ENCODE data around the gene NXPE3.

Gene NXPE3

DNA sequence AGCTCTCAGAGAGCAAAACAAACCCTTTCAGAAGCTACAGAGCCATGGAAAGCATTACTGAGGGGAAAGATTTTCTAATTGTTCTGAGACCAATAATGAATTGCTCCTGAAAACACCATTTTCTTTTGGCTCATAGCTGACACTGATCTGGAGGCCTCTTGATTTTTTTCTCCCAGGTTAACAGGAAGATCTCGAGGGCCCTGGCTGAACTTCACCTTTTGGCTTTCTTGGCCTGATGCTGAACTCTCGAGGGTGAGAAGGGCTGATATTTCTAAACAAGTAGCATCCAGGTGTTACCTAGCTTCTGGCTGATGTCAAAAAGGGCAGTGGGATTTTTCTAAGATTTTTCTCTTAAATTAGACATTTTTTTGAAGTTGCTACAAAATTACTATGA, 50.4 kb downstream of the NXPE3 start:
- no peak for FAIRE-seq

DNA sequence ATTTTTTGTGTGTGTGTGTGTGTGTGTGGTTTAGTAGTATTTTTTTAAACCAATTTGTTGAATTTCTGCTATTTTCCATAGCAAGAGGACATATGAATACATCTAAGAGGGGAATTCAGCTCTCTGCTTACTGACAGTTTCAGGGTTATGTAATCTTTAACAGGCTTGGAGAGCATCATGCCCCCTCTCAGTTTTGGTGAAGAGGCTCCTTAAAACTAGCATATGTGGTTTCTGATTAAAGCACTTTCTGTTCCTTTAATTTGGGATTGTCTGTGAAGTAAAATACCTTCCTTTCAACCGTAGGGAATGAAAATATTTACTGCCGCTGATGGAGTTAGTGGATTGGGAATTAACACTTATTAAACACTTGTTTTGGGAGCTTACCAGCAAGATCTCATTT, 50.9 kb downstream of the NXPE3 start:
- no peak for FAIRE-seq

DNA sequence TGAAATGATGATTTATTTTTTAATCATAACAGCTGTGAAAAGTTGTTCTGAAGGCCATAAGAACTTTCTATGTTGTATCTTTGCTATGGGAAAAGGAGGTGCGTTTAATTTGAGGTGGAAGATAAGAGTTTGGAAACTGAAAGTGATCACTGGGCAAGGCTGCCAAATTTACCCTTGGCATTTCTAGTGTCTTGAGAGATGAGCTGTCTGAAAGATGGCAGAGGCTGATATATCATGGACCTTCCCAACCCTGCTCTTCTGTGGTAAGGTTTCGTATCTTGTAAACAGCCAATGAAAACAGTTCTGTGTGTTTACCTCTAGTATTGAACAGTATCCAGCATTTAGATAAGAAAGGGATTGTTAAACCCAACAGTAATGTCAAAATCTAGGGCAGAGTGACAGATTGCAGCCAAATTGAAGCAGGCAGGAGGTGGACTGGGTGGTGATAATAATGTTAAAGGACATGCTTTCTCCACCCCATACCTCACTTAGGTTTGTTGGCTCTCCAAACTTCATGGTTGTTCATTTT, 54.5 kb downstream of the NXPE3 start:
- no peak for FAIRE-seq

DNA sequence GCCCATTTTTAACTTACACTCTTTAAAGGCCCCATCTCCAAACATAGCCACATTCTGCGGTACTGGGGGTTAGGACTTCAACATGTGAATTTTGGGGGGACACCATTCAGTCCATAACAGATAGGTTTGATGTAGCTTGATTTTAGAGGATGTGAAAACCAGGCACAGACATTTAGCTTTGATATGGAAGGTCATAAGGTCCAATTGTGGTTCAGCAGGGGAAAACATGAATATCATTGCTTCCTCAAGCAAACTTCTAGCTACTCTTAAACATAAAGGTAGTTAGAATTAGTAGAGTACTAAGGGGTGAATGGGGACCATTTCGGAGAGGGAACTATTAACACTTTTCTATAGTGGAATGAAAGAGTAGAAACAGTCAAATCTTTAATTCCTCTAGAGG, 56.7 kb downstream of the NXPE3 start:
- no peak for FAIRE-seq

DNA sequence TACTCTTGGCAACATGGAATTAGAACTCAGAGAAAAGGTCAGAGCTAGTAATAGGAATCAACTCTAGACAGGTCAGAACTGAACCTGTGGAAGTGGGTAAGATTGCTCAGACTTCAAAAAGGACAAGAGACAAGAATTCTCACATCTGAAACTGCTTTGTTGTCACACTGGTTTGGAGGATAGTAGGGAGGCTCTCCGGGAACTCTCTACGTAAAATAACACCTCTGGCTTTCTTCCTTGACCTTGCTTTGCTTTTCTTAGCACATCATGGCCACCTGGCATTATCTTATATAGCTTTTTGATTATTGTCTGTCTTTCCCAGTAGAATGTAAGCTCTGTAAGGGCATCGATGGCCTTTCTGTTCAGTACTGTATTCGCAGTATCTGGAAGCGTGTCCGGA, 57.1 kb downstream of the NXPE3 start:
- no peak for FAIRE-seq

DNA sequence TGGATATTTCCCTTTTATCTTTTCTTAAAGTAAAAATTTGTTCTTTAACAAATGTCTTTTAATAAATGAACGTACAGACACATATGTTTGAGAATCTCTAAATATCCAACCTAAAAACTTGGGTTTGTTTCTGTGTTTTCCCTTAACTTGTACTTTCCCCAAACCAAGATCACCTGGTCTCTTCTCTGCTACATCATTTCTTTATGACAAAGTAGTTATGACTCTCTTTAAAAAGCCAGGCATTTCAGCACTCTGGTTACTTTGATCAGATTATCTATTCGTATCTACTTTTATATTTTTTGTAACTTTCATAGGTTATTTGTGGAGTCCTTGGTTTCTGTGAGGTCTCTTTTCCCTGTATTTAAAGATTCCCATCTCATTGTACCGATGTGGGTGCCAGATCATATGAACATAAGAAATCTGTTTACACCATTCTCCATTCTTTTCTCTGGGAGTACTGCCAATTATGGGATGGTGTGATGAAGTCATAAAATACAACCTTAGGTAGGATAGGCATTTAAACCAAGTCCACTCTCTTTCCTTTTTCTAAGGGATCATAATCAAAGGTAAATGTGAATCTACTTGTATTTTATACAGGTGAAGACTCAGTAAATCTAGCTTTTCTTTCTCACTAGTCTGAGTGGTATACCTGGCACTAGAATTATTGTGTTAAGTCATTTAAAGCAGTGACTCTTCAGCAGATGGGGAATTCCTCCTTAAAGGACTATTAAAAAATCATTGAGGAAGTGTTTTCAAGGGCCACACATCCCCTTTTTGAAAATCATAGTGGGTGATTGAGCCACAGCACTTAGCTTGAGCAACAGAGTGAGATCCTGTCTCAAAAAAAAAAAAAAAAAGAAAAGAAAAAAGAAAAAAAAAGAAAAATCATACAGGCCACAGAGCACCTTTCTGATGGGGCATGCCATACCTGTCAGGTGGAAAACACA, 57.9 kb downstream of the NXPE3 start:
- no peak for FAIRE-seq

DNA sequence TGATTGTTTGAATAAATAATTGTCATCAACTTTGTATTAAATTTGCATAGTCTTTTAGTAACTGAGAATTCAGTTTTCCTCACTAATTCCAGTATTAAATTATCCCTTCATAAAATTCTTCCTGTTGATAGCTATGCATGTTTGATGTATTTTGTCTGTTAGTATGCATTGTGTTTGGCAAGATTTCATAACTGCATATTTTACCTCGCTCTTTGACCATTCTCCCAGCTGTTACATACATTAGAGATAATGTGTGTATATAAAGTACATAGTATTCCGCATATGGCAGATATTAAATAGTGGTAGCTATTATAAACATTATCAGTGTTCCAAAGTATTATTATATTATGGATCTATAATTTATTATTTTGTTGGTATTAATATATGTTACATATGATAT, 59.7 kb downstream of the NXPE3 start:
- no peak for FAIRE-seq

DNA sequence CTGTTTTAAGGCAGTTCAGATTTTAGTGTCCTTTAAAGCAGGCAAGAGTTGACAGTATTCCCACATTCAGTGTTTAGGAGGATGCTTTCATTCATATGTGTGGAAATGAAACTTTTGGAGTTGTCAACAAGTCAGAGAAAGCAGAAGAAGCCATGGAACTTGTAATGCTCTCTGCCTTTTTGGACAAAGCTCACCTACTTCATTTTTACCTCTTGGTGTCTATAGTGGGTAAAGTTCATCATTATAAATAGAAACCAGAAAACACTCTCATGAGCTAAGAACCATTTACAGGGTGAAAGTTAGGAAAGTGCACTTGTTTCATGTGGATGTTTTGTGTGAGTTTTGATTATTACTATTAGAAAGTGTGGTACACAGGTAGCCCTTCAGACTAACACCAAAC, 61.1 kb downstream of the NXPE3 start:
- no peak for FAIRE-seq

DNA sequence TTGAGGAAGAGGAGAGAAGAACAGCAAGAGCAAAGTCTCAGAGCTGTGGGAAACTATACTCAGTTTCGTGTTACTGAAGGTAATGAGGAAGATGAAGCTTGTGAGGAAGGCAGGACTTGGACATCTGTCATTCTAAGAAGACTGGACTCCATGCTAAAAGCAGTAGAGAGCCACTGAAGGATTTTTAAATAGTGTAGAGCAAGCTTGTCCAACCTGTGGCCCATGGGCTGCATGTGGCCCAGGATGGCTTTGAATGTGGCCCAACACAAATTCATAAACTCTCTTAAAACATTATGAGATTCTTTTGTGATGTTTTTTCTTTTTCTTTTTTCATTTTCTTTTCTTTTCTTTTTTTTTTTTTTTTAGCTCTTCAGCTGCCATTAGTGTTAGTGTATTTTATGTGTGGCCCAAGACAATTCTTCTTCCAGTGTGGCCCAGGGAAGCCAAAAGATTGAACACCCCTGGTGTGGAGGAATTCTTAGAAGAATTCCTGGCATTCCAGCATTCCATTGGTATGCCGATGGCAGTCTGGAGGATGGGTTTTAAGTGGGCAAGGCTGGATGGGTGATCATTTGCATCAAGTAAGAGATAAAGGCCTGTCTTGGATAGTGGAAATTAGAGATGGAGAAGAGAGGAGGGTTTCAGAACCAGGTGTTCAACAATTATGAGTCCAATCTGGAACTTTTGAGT, 63.4 kb downstream of the NXPE3 start:
- no peak for FAIRE-seq

DNA sequence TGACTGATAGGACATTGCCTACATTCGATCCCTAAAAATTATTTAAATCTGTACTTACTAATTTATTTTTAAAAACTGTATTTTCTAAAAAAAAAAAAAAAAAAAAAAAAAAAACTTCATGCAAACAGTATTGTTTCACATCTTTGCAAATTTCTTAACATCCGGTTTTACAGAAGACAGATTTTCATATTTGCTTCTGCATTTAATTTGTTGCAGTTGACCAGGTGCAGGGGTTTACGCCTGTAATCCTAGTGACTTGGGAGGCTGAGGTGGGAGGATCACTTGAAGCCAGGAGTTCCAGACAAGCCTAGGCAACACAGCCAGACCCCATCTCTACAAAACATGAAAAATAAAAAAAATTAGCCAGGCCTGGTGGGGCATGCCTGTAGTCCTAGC, 63.9 kb downstream of the NXPE3 start:
- no peak for FAIRE-seq

DNA sequence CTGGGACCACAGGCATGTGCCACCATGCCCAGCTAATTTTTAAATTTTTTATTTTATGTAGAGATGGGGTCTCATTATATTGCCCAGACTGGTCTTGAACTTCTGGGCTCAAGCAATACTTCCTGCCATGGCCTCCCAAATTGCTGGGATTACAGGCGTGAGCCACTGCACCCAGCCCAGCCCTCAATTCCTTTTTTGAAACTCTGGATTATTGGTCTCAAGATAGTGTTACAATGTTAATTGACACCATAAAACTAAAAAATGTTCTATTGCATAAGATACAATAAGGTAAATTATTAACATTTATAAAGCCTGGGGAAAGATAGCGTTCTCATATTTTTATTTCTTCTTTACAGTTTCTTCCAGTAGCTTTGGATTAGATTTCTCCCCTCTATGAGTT, 66.4 kb downstream of the NXPE3 start:
- FAIRE-seq, result no peak

DNA sequence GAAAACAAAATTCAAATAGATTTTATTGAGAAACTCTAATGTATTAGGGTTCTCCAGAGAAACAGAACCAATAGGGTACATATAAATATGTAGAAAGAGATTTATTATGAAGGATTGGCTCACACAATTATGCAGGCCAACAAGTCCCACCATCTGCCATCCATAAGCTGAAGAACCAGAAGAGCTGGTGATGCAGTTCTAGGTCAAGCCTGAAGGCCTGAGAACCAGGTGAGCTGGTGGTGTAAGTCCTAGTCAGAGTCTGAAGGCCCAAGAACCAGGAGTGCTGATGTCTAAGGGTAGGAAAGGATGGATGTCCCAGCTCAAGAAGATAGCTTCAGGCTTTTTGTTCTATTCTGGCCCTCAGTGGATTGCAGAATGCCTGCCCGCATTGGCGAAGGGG, 67.7 kb downstream of the NXPE3 start:
- FAIRE-seq, result no peak

DNA sequence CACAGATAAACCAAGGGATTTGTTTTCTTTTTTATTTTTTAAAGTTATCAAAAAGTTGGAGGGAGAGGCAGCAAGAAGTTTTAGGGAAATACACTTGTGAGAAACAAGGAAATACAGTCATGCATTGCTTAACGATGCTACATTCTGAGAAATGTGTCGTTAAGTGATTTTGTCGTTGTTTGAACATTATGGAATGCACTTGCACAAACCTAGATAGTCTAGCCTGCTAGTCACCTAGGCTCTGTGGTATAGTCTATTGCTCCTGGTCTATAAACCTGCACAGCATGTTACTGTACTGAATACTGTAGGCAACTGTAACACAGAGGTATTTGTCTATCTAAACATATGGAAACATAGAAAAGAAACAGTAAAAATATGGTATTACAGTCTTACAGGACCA, 68.3 kb downstream of the NXPE3 start:
- FAIRE-seq, result no peak

DNA sequence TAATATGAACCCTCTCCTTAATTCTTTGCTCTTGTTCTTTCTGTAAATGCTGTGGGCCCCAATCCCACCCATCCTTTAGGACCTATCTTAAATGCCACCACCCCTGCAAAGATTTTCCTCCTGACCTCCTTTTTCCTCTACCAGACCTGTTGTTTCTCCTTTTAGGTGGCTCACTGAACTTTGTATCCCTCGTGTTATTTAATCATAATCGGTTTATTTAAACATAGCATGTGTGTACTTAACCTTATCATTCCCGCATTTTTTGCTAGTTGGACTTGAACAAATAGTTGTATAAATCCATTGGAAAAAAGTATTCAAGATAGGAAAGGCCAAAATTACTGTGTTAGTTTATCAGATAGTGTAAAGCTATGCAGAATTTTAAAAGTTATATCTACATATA, 69.3 kb downstream of the NXPE3 start:
- FAIRE-seq, result no peak

DNA sequence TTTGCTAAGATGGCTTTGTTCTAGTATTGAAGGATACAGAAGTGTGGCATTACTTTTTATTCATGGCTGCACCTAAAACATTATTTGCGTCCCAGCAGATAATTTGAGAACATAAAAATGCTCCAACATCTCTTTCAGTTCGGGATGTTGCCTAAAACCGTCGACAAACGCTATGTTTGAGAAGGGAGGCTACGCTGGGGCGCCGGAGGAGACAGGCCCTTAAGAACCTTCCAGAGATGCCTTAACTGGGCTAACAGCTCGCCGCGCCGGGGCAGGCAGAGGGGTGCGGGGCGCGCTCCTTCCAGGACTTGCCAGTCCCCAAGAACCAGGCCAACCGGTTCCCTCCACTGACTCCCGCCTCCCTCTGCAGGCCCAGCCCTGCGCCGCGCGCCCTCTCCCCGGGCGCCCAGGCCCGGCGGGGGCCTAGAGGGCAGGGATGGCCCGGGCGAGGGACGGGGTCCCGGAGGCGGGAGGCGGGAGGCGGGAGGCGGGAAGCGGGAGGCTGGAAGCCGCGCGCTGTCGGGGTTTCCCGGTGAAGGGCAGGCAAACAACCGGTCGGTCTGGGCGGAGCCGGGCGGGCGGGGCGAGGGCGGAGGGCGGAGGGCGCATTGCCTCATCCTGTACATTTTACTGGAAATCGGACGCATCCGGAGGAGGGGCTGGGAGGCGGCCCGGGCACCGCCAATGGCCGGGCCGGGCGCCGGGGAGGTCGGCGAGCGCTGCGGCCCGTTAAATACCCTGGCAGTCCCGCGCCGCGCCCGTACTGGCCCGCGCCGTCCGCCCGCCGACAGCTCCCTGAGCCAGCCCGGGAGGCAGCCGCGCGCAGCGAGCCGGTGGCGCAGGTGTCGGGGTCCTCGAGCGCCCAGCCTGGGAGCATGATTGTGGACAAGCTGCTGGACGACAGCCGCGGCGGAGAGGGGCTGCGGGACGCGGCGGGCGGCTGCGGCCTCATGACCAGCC, 70.0 kb downstream of the NXPE3 start, which contains the start of gene NFKBIZ:
Gene NFKBIZ (plus strand): TSS at position 761 of the 960 bp plus-strand sequence. CDS start 115 bp downstream, at position 876.
- no peak for FAIRE-seq

DNA sequence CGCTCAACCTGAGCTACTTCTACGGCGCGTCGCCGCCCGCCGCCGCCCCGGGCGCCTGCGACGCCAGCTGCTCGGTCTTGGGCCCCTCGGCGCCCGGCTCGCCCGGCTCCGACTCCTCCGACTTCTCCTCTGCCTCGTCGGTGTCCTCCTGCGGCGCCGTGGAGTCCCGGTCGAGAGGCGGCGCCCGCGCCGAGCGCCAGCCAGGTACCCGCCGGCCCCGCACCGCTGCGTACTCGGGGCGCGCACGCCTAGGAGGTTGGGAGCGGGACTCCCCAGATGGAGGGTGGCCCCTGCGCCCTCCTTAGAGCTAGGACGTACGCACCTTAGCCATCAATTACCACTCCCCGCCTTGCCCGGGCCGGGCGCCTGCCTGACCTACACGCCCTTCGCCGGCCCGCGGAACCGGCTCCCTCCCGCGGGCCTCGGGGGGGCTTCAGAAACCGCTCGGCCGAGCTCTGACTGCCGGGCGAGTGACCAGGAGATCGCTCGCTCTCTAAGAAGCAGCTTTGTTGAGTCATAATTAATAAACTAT, 70.8 kb downstream of the NXPE3 start:
- FAIRE-seq, result no peak

DNA sequence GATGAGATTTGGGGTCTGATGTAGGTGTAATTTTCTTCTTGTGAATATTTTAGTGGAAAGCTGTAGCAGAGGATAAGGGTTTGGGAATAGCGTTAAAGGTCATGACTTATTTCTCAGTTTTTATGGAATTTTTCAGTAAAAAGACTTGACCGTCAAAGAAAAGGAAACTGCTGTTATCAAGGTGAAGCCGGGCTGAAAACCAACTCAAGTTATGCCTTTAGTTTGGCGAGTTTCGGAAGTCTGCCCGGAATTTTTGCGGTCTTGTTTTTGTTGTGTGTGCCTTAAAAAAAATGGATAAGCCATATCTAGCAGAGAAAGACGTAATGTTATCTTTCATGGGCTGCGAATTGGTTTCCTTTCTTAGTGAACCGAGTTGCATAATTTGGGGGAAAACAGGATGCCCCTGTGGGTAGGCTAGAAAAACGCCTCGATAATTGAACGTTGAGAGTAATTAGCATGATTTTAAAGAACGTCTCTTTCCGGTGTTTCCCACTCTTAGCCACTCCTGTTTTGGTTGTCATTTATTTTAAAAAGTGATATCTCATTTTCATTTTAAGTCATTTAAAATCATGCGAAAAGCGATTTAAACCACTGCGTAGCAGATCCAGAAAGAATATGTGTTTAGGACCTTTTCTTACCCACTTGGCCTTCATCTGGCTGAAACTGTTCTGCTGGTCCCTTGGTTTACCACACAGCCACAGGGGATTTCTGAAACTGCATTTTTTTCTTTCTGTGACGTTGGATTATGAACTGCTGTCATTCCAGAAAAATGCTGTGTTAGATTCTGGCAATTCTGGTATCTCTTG, 71.4 kb downstream of the NXPE3 start:
- FAIRE-seq, result no peak

DNA sequence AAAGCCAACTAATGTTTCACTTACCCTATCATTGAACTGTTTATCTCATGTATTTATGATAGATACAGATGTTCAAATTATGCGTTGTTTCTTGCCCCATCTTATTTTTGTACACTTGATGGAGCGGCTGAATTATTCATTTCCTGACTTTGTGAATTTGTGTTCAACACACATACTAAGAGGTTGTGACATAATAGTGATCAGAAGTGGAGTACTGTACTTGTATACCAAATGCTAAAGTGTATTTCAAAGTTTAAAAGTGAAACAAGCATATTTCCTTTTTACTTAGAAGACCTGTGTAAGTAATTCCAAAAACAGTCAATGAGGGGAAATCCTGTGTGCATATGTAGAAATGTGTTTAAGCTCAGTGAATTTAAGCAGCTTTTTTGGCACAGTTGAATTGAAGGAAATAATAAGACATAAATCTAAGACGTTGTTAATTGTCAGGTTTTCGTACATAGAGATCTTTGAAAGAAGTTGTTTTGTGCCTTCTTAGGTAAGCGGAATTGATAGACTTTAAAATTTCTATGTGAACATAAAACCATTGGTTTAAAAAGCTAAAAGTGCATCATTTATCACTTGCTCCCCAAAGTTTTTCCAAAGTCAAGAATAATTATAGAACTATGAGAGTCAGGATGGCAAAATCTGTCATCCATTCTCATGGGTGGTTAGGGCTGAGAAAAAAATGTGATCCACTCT, 72.2 kb downstream of the NXPE3 start:
- no peak for FAIRE-seq

DNA sequence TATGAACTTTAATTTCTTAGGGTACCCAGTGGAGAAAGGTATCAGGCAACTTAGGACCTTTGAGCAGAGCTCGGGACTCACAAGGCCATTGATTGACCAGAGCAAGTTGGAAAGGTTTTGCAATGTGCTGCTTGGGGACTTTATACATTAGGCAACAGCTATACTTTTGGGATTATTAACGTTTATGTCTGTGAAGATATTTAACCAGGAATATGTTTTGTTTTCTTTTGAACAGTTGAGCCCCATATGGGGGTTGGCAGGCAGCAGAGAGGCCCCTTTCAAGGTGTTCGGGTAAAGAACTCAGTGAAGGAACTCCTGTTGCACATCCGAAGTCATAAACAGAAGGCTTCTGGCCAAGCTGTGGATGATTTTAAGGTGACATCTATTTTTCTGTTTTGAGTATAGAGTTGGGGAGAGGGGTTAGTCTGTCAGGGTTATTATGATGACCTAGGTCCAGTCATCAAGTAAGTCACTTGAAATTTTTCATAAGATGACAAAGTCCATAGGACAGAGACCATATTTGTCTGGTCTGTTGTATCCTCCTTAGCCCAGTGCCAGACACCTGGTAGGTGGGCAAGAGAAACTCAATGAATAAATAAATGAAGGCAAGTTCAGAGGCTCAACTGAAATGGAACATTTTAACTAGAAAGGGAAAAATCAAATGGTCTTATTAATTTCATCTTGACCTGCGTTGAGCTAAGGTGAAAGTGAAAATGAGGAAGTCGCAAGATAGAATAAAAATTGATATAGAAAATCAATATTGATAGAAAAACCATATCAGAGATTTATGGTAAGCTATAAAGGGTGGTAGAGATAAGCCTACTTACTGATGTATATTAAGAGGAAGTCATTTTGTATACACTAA, 73.1 kb downstream of the NXPE3 start:
- no peak for FAIRE-seq
